ENCODE data around the gene PLCG2. TPM values are rescaled to one million over a fixed set of nuclear protein-coding genes. Genes with fewer than 3 reads are reported as not detected.
A peak's percentile ranks its signal among the peaks of the same experiment; 100 is the strongest.

The PLCG2 gene
- total RNA-seq, 1 donor from 2014 or later = 6.9 TPM

DNA sequence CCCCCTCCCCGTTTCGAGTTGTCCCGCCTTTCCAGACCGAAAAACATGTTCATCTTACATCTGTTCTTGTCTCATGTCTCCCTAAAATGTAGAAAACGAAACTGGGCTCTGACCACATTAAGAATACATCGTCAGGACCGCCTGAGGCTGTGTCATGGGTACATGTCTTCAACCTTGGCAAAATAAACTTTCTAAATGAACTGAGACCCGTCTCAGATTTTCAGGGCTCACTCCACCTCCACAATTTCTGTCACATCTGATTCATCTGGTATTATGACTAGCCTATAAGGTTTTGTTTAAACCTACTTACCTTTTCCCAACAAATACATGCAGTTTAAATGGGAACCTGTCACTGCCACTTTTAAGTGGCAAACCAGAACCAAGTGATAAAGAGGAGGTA, 231.6 kb downstream of the PLCG2 start:
- H3K4me3 Mint-ChIP-seq = peak overlapping the region; percentile 88
- peak overlapping the region; percentile 69 for H3K27ac Mint-ChIP-seq
- DNase-seq = no peak
- H3K36me3 Mint-ChIP-seq (ENCODE audit: low read depth) = peaks cover 27% of the 10 kb centered on the region
- intact Hi-C loops (cut with micrococcal nuclease) = no loop called here
- peaks cover 11% of the 10 kb centered on the region for H3K4me1 Mint-ChIP-seq
- H3K9me3 Mint-ChIP-seq = peaks cover 30% of the 10 kb centered on the region
- H3K27me3 Mint-ChIP-seq = peaks cover 10% of the 10 kb centered on the region

DNA sequence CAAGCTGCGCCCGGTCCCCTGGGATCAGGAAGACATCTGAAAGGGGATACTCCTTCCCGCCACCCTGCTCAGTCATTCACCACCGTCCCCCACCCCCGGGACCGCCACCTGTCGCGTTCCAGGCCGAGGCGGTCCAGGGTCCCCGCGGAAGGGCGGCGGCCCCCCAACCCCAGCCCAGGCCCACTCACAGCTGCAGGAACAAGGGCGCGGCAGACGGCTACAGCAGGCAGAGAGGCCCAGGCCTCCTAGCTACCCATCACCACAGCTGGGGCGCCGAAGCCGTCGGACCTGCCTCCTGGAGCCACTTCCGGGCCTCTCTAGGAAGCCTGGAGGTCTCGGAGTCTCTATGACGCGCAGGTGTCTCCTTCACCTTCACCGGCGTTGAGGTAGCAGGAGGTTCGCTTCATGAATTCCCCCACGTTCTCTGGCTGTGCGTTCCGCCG, 232.1 kb downstream of the PLCG2 start, which contains the start of gene SDR42E1:
TSS of gene SDR42E1 (minus strand) at position 272 of the 443 bp plus-strand sequence. CDS start 10,612 bp downstream, outside the sequence.
- peak within 1 kb of the TSS; percentile 85 for H3K27ac Mint-ChIP-seq
- peaks cover 11% of the 10 kb centered on the region for H3K27me3 Mint-ChIP-seq
- intact Hi-C loops (cut with micrococcal nuclease) = no loop called here
- peaks cover 25% of the 10 kb centered on the region for H3K36me3 Mint-ChIP-seq (ENCODE audit: low read depth)
- DNase-seq = peak; percentile 88
- H3K9me3 Mint-ChIP-seq = peaks cover 30% of the 10 kb centered on the region
- peak within 1 kb of the TSS; percentile 88 for H3K4me3 Mint-ChIP-seq
- H3K4me1 Mint-ChIP-seq = peaks cover 11% of the 10 kb centered on the region

Other genes with a start within 250 kb of the PLCG2 start
- gene SDR42E1, start 232.2 kb downstream of the PLCG2 start, total RNA-seq = 5.3 and 5.4 TPM in 2 replicates